ENCODE measurements around the gene JPH4. TPM values are rescaled to one million over a fixed set of nuclear protein-coding genes. Genes with fewer than 3 reads are reported as not detected.
"Not testable (repeated sequence)": the region's sequence is repeated elsewhere in the genome, so short reads cannot be mapped to it uniquely, and the experiment has no call there.

JPH4 gene
- polyA plus RNA-seq, 1 donor (not counting 4 experiments of a cell fraction or from before 2014, with no cell fraction given), result 0.01 TPM

GRCh38 chr14:23610815-23611289 is 32.3 kb upstream of the JPH4 start:
- DNase-seq (ENCODE audit: low read depth, low spot score) (no peak), FAIRE-seq (no peak)
- Histone ChIP-seq H3K9ac (ENCODE audit: control insufficient read depth, extremely low read depth, insufficient read depth, low read length) (no peak overlapping the region), H2AFZ (ENCODE audit: control insufficient read depth, low read length) (no peak overlapping the region), H3K9me1 (ENCODE audit: control insufficient read depth, extremely low read depth, insufficient read depth, low read length) (no peaks in the 10 kb centered on the region), H3K4me2 (ENCODE audit: control insufficient read depth, extremely low read depth, insufficient read depth, low read depth, low read length) (no peak overlapping the region), H4K20me1 (ENCODE audit: control insufficient read depth, extremely low read depth, insufficient read depth, low read length) (no peaks in the 10 kb centered on the region), H3K27me3 (ENCODE audit: control insufficient read depth, extremely low read depth, insufficient read depth, low read length) (peaks cover 4% of the 10 kb centered on the region), H3K36me3 (ENCODE audit: control insufficient read depth in 2 of 2, extremely low read depth in 1 of 2, insufficient read depth in 2 of 2, low read length in 2 of 2) (no peaks in the 10 kb centered on the region), H3K79me2 (ENCODE audit: control insufficient read depth, insufficient read depth, low read length) (no peaks in the 10 kb centered on the region), H3K4me1 (ENCODE audit: control insufficient read depth, extremely low read depth, insufficient read depth, low read length) (no peaks in the 10 kb centered on the region), H3K9me3 (ENCODE audit: control insufficient read depth, low read depth, low read length) (no peaks in the 10 kb centered on the region), H3K4me3 (ENCODE audit: control insufficient read depth in 2 of 3, extremely low read depth in 1 of 3, insufficient read depth in 2 of 3, low read depth in 1 of 3, low read length in 3 of 3) (no peak overlapping the region), H3K27ac (ENCODE audit: control insufficient read depth, insufficient read depth, low read length) (no peak overlapping the region)
- dilution Hi-C loops (cut with MboI; ENCODE audit: extremely low pct_ligation_motif_present, low sequenced_read_pairs), result no loop called here
- TF ChIP-seq EZH2 (IDR thresholded peaks at IDR 0.05; ENCODE audit: low read length) (no peak), CTCF (optimal IDR thresholded peaks at IDR 0.05 in 1 of 3, IDR thresholded peaks at IDR 0.05 in 1 of 3, conservative IDR thresholded peaks at IDR 0.05 in 1 of 3; ENCODE audit: extremely low read depth in 1 of 3, insufficient read depth in 2 of 3, low read length in 3 of 3) (no peak)

GRCh38 chr14:23610090-23610814 is 31.7 kb upstream of the JPH4 start:
- FAIRE-seq (no peak), DNase-seq (ENCODE audit: low read depth, low spot score) (no peak)
- H3K79me2 ChIP-seq (ENCODE audit: control insufficient read depth, insufficient read depth, low read length), result no peaks in the 10 kb centered on the region
- H3K27ac ChIP-seq (ENCODE audit: control insufficient read depth, insufficient read depth, low read length), result no peak overlapping the region
- H3K27me3 ChIP-seq (ENCODE audit: control insufficient read depth, extremely low read depth, insufficient read depth, low read length), result peaks cover 4% of the 10 kb centered on the region
- no peak overlapping the region for H3K9ac ChIP-seq (ENCODE audit: control insufficient read depth, extremely low read depth, insufficient read depth, low read length)
- no peaks in the 10 kb centered on the region for H3K4me1 ChIP-seq (ENCODE audit: control insufficient read depth, extremely low read depth, insufficient read depth, low read length)
- no peak for TF ChIP-seq EZH2 (IDR thresholded peaks at IDR 0.05; ENCODE audit: low read length)
- no peak for TF ChIP-seq CTCF (optimal IDR thresholded peaks at IDR 0.05 in 1 of 3, IDR thresholded peaks at IDR 0.05 in 1 of 3, conservative IDR thresholded peaks at IDR 0.05 in 1 of 3; ENCODE audit: extremely low read depth in 1 of 3, insufficient read depth in 2 of 3, low read length in 3 of 3)
- no peak overlapping the region for H3K4me3 ChIP-seq (ENCODE audit: control insufficient read depth in 2 of 3, extremely low read depth in 1 of 3, insufficient read depth in 2 of 3, low read depth in 1 of 3, low read length in 3 of 3)
- no peaks in the 10 kb centered on the region for H3K9me3 ChIP-seq (ENCODE audit: control insufficient read depth, low read depth, low read length)
- no peaks in the 10 kb centered on the region for H4K20me1 ChIP-seq (ENCODE audit: control insufficient read depth, extremely low read depth, insufficient read depth, low read length)
- dilution Hi-C loops (cut with MboI; ENCODE audit: extremely low pct_ligation_motif_present, low sequenced_read_pairs), result no loop called here
- H3K4me2 ChIP-seq (ENCODE audit: control insufficient read depth, extremely low read depth, insufficient read depth, low read depth, low read length), result no peak overlapping the region
- no peak overlapping the region for H2AFZ ChIP-seq (ENCODE audit: control insufficient read depth, low read length)
- no peaks in the 10 kb centered on the region for H3K36me3 ChIP-seq (ENCODE audit: control insufficient read depth in 2 of 2, extremely low read depth in 1 of 2, insufficient read depth in 2 of 2, low read length in 2 of 2)
- H3K9me1 ChIP-seq (ENCODE audit: control insufficient read depth, extremely low read depth, insufficient read depth, low read length), result no peaks in the 10 kb centered on the region

- dilution Hi-C loops (cut with MboI; ENCODE audit: extremely low pct_ligation_motif_present, low sequenced_read_pairs); H3K9ac ChIP-seq (ENCODE audit: control insufficient read depth, extremely low read depth, insufficient read depth, low read length); DNase-seq (ENCODE audit: low read depth, low spot score); H3K9me1 ChIP-seq (ENCODE audit: control insufficient read depth, extremely low read depth, insufficient read depth, low read length); H2AFZ ChIP-seq (ENCODE audit: control insufficient read depth, low read length); H3K27ac ChIP-seq (ENCODE audit: control insufficient read depth, insufficient read depth, low read length); H3K4me3 ChIP-seq (ENCODE audit: control insufficient read depth in 2 of 3, extremely low read depth in 1 of 3, insufficient read depth in 2 of 3, low read depth in 1 of 3, low read length in 3 of 3); FAIRE-seq; H4K20me1 ChIP-seq (ENCODE audit: control insufficient read depth, extremely low read depth, insufficient read depth, low read length); H3K79me2 ChIP-seq (ENCODE audit: control insufficient read depth, insufficient read depth, low read length); H3K9me3 ChIP-seq (ENCODE audit: control insufficient read depth, low read depth, low read length); H3K27me3 ChIP-seq (ENCODE audit: control insufficient read depth, extremely low read depth, insufficient read depth, low read length); H3K4me1 ChIP-seq (ENCODE audit: control insufficient read depth, extremely low read depth, insufficient read depth, low read length); H3K36me3 ChIP-seq (ENCODE audit: control insufficient read depth in 2 of 2, extremely low read depth in 1 of 2, insufficient read depth in 2 of 2, low read length in 2 of 2); H3K4me2 ChIP-seq (ENCODE audit: control insufficient read depth, extremely low read depth, insufficient read depth, low read depth, low read length): not testable (repeated sequence)
Observed at GRCh38 chr14:23609411-23610089, 31.0 kb upstream of the JPH4 start.

All from keratinocyte (primary cell).